Measurements from ENCODE around the gene DNAJC8.

DNAJC8 gene

GRCh38 chr1:28199328-28200233 is 33.2 kb downstream of the DNAJC8 start:
- DNase-seq = no peak

DNA sequence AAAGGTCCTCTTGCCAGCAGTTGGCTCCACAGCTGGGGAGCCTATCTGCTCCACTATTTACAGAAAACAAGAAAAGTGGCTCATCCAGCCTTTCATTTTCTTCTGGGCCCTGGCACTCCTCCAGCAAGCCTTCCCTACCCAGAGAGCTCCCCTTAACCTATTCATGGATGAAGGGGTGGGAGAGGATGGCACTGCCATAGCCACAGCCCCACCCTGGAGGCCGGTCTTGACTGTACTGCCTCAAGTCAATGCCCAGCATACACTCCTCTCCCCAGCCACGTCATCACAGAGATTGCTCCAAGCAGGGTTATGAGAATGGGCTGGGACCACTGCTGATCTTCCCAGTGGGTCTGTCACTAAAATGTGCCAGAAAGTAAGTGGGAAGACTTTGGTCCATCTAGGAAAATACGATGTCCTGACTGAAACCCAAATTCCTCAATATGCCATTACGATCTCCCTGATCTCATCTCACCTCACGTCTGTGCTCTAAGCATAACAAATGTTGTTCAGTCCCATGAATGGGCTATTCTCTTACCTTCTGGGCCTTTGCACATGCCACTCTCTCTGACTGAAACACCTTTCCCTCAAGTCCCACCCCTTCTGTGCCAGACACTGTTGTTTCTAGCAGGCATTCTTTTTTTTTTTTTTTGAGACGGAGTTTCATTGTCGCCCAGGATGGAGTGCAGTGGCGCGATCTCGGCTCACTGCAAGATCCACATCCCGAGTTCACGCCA is 35.0 kb downstream of the DNAJC8 start:
- DNase-seq = no peak

DNA sequence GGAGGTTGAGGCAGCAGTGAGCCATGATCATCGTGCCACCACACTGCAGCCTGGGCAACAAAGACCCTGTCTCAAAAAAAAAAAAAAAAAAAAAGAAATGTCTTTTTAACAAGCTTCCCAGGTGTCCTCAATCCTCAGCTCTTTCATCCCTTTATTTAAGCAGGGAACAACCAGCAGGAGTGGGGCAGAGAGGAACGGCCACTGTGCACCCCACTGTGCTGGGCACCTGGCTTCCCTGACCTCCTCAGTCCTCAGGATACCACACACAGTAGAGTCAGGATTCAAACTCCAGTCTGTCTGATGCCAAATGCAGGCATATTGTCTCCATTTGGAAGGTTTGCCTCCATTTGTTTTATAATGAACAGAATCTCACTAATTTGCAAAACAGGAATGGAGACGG is 36.5 kb downstream of the DNAJC8 start:
- no peak for DNase-seq

DNA sequence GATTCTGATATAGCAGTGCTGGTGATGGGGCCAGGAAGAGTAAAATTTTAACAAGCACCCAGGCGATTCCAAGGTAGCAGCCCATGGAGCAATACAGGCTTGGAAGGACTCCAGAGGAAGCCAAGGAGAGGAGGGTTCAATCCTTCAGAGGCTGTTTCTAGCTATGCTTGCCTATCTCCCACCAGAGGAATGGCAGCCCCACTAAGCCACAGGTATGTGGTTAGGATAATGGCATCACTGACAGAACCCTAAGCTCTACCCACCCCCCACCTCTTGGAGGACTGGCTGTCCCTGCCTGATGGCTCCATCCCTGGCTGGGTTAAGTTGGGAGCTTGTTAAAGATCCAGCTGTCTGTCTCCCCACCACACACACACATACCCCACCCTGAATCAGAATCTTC is 37.0 kb downstream of the DNAJC8 start:
- DNase-seq = no peak

GRCh38 chr1:28194326-28195035 is 38.3 kb downstream of the DNAJC8 start:
- DNase-seq = no peak

- DNase-seq = no peak
Measured at GRCh38 chr1:28193701-28194161, 39.1 kb downstream of the DNAJC8 start.

GRCh38 chr1:28190996-28191645 is 41.7 kb downstream of the DNAJC8 start:
- DNase-seq = no peak

DNA sequence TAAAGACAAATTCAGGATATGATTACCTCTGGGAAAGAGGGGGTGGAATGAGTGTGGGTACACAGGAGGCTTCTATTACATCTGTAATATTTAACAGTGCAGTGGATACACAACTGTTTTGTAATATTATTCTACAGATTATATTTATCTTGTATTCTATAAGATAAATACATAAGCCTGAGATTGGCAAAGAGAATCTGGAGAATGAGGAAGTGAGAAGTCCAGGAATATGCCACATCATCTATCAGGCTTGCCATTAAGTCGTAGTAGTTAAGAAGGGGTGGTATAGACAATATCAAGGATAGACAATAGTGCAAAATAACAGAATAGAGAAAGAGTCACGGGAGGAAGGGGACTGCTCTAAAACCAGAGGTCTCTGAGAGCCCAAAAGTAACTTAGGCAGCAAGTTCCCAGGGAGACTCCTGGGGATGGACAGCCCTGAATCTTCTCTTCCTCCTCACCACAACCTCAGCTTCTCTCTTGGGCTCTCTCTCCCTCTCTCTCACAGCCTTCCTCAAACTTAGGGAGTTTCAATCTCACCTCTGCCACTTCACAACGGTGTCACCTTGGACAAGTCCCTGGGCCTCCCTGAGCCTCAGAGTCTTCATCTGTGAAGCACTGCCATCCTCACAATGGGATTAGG is 42.4 kb downstream of the DNAJC8 start:
- DNase-seq = no peak

GRCh38 chr1:28185071-28185470 is 47.8 kb downstream of the DNAJC8 start:
- DNase-seq = no peak

DNA sequence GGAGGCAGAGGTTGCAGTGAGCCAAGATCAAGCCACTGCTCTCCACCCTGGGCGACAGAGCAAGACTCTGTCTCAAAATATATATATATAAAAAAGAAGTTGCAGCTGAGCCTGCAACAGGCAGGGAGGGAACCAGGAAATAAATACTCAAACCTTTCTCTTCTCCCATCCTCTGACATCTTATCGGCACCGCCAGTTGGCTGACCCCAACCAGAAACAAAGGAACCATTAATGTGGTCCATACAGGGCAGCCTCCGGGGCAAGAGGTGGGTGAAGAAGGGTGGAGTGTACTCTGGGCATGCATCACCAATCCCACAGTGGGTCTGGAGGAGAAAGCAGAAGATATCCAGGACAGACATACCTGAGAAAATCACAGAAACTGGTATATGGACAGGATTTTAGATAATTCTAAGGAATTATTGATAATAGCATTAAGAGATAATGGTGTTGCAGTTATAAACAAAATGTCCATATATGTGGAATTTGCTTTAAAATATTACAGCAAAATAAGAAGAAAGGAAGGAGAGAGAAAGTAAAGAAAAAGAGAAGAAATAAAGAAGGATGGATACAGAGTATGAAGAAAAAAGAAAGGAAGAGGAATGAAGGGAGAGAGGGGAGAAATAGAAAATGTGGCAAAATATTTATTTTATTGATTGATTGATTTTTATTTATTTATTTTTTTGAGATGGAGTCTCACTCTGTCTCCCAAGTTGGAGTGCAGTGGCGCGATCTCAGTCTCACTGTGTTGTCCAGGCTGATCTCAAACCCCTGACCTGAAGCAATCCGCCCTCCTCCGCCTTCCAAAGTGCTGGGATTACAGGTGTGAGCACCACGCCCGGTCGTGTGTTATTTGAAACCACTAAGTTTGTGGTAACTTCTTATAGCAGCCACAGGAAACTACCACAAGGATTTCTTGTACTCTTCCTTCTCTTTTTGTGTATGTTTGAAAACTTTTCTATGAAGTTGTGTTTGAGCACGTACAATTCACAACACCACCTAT is 52.2 kb downstream of the DNAJC8 start:
- no peak for DNase-seq

DNA sequence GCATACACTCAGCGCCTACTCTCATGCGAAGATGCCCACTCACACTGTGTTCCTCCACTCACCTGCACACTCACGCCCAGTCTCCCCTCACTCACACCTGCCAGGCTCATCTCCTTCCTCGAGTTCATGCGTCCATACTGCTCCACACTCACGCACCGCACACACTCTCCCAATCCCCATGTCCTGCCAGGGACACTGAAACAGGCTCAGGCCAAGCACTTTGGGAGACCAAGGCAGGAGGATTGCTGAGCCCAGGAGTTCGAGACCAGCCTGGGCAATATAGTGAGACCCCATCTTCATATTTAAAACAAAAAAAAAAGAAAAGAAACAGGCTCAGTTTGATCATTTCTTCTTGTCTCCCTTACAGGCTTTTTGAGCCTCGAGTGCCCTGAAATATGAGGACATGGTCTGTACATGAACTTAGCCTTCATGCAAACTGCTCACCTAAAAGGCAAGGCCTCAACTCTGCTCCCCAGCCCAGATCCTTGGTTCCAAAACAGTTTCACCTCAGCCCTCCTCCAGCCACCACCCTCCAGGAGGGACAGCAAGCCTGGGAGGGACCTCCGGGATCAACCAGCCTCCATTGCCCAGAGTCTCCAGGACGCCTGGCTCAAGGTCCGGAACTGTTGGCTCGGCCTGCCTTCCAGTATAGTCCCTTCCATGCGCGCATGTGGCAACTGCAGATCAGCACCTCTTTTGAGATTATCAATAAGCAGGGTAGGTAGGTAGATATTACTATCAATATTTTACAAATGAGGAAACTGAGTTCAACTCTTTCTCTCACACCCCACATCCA is 53.9 kb downstream of the DNAJC8 start:
- DNase-seq = no peak

- peak in 2 of 14 donors; percentile 12 to 16 for DNase-seq
Measured at GRCh38 chr1:28176492-28177470, 56.0 kb downstream of the DNAJC8 start, which contains the start of gene PTAFR. PTAFR (minus strand) TSS chr1:28176690; CDS start chr1:28151021, 25,669 bp downstream.

- no peak for DNase-seq
Measured at GRCh38 chr1:28175955-28176485, 56.8 kb downstream of the DNAJC8 start.

DNA sequence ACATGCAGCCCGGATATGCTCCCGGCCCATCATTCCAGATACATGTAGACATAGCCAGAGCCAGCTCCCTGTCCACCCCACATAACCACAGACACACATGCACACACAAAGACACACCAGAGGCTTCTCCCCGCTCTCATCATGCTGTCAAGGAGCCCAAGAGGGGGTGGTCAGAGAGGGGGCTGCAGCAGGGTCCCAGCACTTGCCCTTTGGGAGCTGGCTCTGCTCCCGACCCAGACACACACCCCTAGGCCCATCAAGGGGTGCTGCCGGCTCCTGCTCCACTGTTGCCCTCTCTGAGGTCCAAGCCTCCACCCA is 58.9 kb downstream of the DNAJC8 start:
- DNase-seq = no peak

DNA sequence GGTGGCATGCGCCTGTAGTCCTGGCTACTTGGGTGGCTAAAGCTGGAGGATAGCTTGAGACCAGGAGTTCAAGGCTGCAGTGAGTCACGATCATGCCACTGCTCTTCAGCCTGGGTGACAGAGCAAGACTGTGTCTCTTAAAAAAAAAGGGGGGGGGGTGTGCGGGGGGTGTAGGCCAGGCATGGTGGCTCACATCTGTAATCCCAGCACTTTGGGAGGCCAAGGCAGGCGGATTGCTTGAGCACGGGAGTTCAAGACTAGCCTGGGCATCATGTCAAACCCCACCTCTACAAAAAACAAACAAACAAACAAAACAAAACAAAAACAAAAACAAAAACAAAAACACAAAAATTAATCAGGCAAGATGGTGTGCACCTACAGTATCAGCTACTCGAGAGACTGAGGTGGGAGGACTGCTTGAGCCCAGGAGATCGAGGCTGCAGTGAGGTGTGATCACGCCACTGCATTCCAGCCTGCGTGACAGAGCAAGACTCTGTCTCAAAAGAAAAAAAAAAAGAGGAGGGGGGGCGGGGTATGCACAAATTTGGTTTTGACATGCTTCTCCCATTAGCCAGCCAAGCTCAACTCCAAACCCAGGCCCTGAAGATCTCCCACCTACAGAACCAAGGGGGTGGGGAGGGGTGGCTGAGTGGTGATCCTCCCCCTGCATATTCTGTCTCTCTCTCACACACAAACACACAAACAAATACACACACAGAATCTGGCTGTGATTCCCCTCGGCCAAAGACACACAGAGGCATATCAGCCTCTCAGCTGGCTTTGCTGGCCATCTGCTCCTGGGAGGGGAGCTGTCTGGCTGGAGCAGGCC is 59.5 kb downstream of the DNAJC8 start:
- peak in 6 of 14 donors; percentile 14 to 35 (median 29) for DNase-seq

GRCh38 chr1:28172713-28173150 is 60.1 kb downstream of the DNAJC8 start:
- peak in 6 of 14 donors; percentile 5 to 50 (median 27) for DNase-seq

DNA sequence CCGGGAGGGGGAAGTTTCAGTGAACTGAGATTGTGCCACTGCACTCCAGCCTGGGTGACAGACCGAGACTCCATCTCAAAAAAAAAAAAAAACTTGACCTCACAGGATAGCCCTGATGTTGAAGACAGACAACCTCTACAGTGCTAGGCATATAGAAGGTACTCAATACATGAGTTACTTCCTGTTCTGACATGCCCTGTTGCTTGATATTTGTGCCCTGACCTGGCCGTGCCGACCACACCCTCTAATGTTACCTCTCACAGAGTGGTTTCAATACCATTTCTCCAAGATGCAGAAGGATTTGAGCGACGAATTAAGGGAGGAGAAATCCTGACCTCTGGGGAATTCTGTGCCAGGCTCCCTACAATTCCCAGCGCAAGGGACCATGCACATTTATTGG is 61.6 kb downstream of the DNAJC8 start:
- no peak for DNase-seq

All from C1 segment of cervical spinal cord (tissue), 14 donors.